DND-41 (cell line): Measurements from ENCODE around the gene FBXL13.

Source experiments
- ATAC-seq: fragments of 200-7000 bp; cut with Tn5 transposase; 3 replicates; pipeline ENCODE4 v1.9.1; 2021; ENCODE audit warnings: low read depth; ENCODE audit not compliant: insufficient read depth
- DNase-seq: peaks from one replicate; pipeline ENCODE4 v3.0.0-alpha.2; 2020
- H2AFZ ChIP-seq: 2 replicates; pipeline ENCODE4 v1.6.0; 2012; ENCODE audit warnings: low read depth, low read length
- H3K27ac ChIP-seq: 2 replicates; pipeline ENCODE4 v1.5.1; 2012; ENCODE audit warnings: low read length, inconsistent platforms
- H3K27me3 ChIP-seq: fragments of 200-600 bp; sonication (generic); 2 replicates; pipeline ENCODE4 v1.6.0; 2012; ENCODE audit warnings: low read length, mild to moderate bottlenecking, inconsistent platforms; ENCODE audit not compliant: insufficient read depth, poor library complexity
- H3K36me3 ChIP-seq: 2 replicates; pipeline ENCODE4 v1.5.1; 2012; ENCODE audit warnings: low read length, inconsistent platforms; ENCODE audit not compliant: insufficient read depth
- H3K4me1 ChIP-seq: 2 replicates; pipeline ENCODE4 v1.5.1; 2012; ENCODE audit warnings: mild to moderate bottlenecking, low read length; ENCODE audit not compliant: insufficient read depth
- H3K4me2 ChIP-seq: 2 replicates; pipeline ENCODE4 v1.6.0; 2012; ENCODE audit warnings: mild to moderate bottlenecking, moderate library complexity, low read length, inconsistent platforms; ENCODE audit not compliant: insufficient read depth
- H3K4me3 ChIP-seq, 2 experiments: fragments of 200-600 bp in 1 of 2; shearing (Covaris generic) in 1 of 2; 2 replicates each; pipeline ENCODE4 v1.5.1; 2012 to 2016; ENCODE audit warnings: inconsistent platforms in 2 of 2, low read length in 2 of 2, mild to moderate bottlenecking in 2 of 2, low read depth in 1 of 2, moderate library complexity in 1 of 2
- H3K79me2 ChIP-seq: 2 replicates; pipeline ENCODE4 v1.6.0; 2012; ENCODE audit warnings: low read length, inconsistent platforms; ENCODE audit not compliant: insufficient read depth
- H3K9ac ChIP-seq: 2 replicates; pipeline ENCODE4 v1.6.0; 2012; ENCODE audit warnings: low read depth, mild to moderate bottlenecking, inconsistent platforms, low read length, moderate library complexity
- H3K9me3 ChIP-seq: 2 replicates; pipeline ENCODE4 v1.5.1; 2012; ENCODE audit warnings: low read length, moderate library complexity, mild to moderate bottlenecking, inconsistent platforms; ENCODE audit not compliant: insufficient read depth, severe bottlenecking
- H4K20me1 ChIP-seq: 2 replicates; pipeline ENCODE4 v1.6.0; 2012; ENCODE audit warnings: low read length; ENCODE audit not compliant: insufficient read depth
- CTCF ChIP-seq: IDR thresholded peaks from 2 replicates; pipeline ENCODE4 v1.5.1; 2012; ENCODE audit warnings: borderline replicate concordance, low read length, moderate library complexity, mild to moderate bottlenecking; ENCODE audit not compliant: poor library complexity, severe bottlenecking; ENCODE audit errors: extremely low read depth
- EZH2 ChIP-seq: IDR thresholded peaks from 3 replicates; pipeline ENCODE4 v1.6.1; 2012; ENCODE audit warnings: borderline replicate concordance, low read depth, mild to moderate bottlenecking, moderate library complexity, low read length, inconsistent platforms; ENCODE audit not compliant: severe bottlenecking

Gene FBXL13

GRCh38 chr7:102834466-102834865, 240.1 kb downstream of the FBXL13 start:
- no peaks in the 10 kb centered on the region for H3K4me1 ChIP-seq
- H2AFZ ChIP-seq = no peak overlapping the region
- no peaks in the 10 kb centered on the region for H3K36me3 ChIP-seq
- no peak overlapping the region for H3K4me2 ChIP-seq
- DNase-seq (no peak), ATAC-seq (no peak)
- TF ChIP-seq EZH2 = no peak
- TF ChIP-seq CTCF = no peak
- no peaks in the 10 kb centered on the region for H3K79me2 ChIP-seq
- no peak overlapping the region for H3K9ac ChIP-seq
- no peak overlapping the region for H3K27ac ChIP-seq
- H3K9me3 ChIP-seq = no peaks in the 10 kb centered on the region
- H3K4me3 ChIP-seq = no peak overlapping the region
- H4K20me1 ChIP-seq = no peaks in the 10 kb centered on the region
- no peaks in the 10 kb centered on the region for H3K27me3 ChIP-seq

- H3K4me1 ChIP-seq = no peaks in the 10 kb centered on the region
- no peaks in the 10 kb centered on the region for H3K36me3 ChIP-seq
- DNase-seq = no peak
- TF ChIP-seq EZH2 (no peak), CTCF (no peak)
- ATAC-seq = no peak
- no peak overlapping the region for H3K27ac ChIP-seq
- H3K4me3 ChIP-seq = no peak overlapping the region
- no peaks in the 10 kb centered on the region for H3K27me3 ChIP-seq
- H3K9ac ChIP-seq = no peak overlapping the region
- H3K9me3 ChIP-seq = no peaks in the 10 kb centered on the region
- no peaks in the 10 kb centered on the region for H3K79me2 ChIP-seq
- no peak overlapping the region for H2AFZ ChIP-seq
- no peaks in the 10 kb centered on the region for H4K20me1 ChIP-seq
- no peak overlapping the region for H3K4me2 ChIP-seq
Observed at GRCh38 chr7:102833343-102833742, 241.3 kb downstream of the FBXL13 start.

- no peak overlapping the region for H3K4me3 ChIP-seq
- no peak for ATAC-seq
- H3K9me3 ChIP-seq = no peaks in the 10 kb centered on the region
- H3K79me2 ChIP-seq = no peaks in the 10 kb centered on the region
- H3K27ac ChIP-seq = no peak overlapping the region
- H3K9ac ChIP-seq = no peak overlapping the region
- TF ChIP-seq EZH2 (no peak), CTCF (no peak)
- no peak overlapping the region for H3K4me2 ChIP-seq
- no peak for DNase-seq
- H3K36me3 ChIP-seq = no peaks in the 10 kb centered on the region
- H2AFZ ChIP-seq = no peak overlapping the region
- no peaks in the 10 kb centered on the region for H4K20me1 ChIP-seq
- no peaks in the 10 kb centered on the region for H3K27me3 ChIP-seq
- no peaks in the 10 kb centered on the region for H3K4me1 ChIP-seq
Observed at GRCh38 chr7:102832674-102833073, 241.9 kb downstream of the FBXL13 start.

- no peak for ATAC-seq
- Histone ChIP-seq H3K9me3 (no peaks in the 10 kb centered on the region), H3K4me3 (no peak overlapping the region), H3K4me1 (no peaks in the 10 kb centered on the region), H3K9ac (no peak overlapping the region), H3K4me2 (no peak overlapping the region), H2AFZ (no peak overlapping the region), H3K36me3 (no peaks in the 10 kb centered on the region), H3K27me3 (no peaks in the 10 kb centered on the region), H3K79me2 (no peaks in the 10 kb centered on the region), H3K27ac (no peak overlapping the region), H4K20me1 (no peaks in the 10 kb centered on the region)
- no peak for TF ChIP-seq EZH2
- no peak for TF ChIP-seq CTCF
- DNase-seq = no peak
Observed at GRCh38 chr7:102830197-102830596, 244.4 kb downstream of the FBXL13 start.
